H9 (cell line): ENCODE data around the gene CXXC1. TPM values are rescaled to one million over a fixed set of nuclear protein-coding genes. Genes with fewer than 3 reads are reported as not detected.

ENCODE experiments used
- DNase-seq: peaks from one replicate; pipeline ENCODE4 v3.0.0-alpha.2; 2017
- H2AFZ ChIP-seq: one replicate; pipeline ENCODE4 v1.6.1; 2013; ENCODE audit warnings: mild to moderate bottlenecking, low read length, control low read depth, moderate library complexity
- H2AK5ac ChIP-seq: 2 replicates; pipeline ENCODE4 v1.6.1; 2013; ENCODE audit warnings: low read length, control low read depth, mixed read lengths; ENCODE audit not compliant: insufficient read length
- H2BK120ac ChIP-seq: one replicate; pipeline ENCODE4 v1.6.1; 2013; ENCODE audit warnings: low read depth, mild to moderate bottlenecking, low read length, control low read depth, inconsistent platforms; ENCODE audit not compliant: poor library complexity, severe bottlenecking
- H2BK12ac ChIP-seq: 2 replicates; pipeline ENCODE4 v1.6.1; 2013; ENCODE audit warnings: low read length, control low read depth, mixed read lengths, low read depth; ENCODE audit not compliant: insufficient read length
- H2BK15ac ChIP-seq: 2 replicates; pipeline ENCODE4 v1.6.1; 2013; ENCODE audit warnings: low read depth, low read length, control low read depth
- H2BK20ac ChIP-seq: one replicate; pipeline ENCODE4 v1.6.1; 2013; ENCODE audit warnings: low read depth, mild to moderate bottlenecking, low read length, control low read depth, inconsistent platforms; ENCODE audit not compliant: poor library complexity, severe bottlenecking
- H2BK5ac ChIP-seq: 2 replicates; pipeline ENCODE4 v1.6.1; 2013; ENCODE audit warnings: low read length, control low read depth, mixed read lengths; ENCODE audit not compliant: insufficient read length
- H3K14ac ChIP-seq: 2 replicates; pipeline ENCODE4 v1.6.1; 2013; ENCODE audit warnings: low read length, control low read depth; ENCODE audit not compliant: insufficient read depth
- H3K18ac ChIP-seq: 2 replicates; pipeline ENCODE4 v1.6.1; 2013; ENCODE audit warnings: low read depth, mild to moderate bottlenecking, mixed read lengths, low read length, control low read depth; ENCODE audit not compliant: insufficient read length
- H3K23ac ChIP-seq: 2 replicates; pipeline ENCODE4 v1.6.1; 2013; ENCODE audit warnings: low read length, control low read depth, mixed read lengths, low read depth; ENCODE audit not compliant: insufficient read length
- H3K23me2 ChIP-seq: 2 replicates; pipeline ENCODE4 v1.6.1; 2013; ENCODE audit warnings: low read depth, mild to moderate bottlenecking, mixed read lengths, low read length, control low read depth; ENCODE audit not compliant: insufficient read length, poor library complexity, severe bottlenecking
- H3K27ac ChIP-seq: 2 replicates; pipeline ENCODE4 v1.5.1; 2013; ENCODE audit warnings: low read length, control low read depth, mixed read lengths, low read depth; ENCODE audit not compliant: insufficient read length
- H3K27me3 ChIP-seq: 2 replicates; pipeline ENCODE4 v1.6.1; 2013; ENCODE audit warnings: low read length, control low read depth, inconsistent platforms; ENCODE audit not compliant: insufficient read depth
- H3K4ac ChIP-seq: 2 replicates; pipeline ENCODE4 v1.6.1; 2013; ENCODE audit warnings: low read depth, mild to moderate bottlenecking, control low read depth, inconsistent platforms, low read length, moderate library complexity
- H3K4me1 ChIP-seq: 2 replicates; pipeline ENCODE4 v1.6.1; 2013; ENCODE audit warnings: low read length, control low read depth, inconsistent platforms; ENCODE audit not compliant: insufficient read depth
- H3K4me2 ChIP-seq: 2 replicates; pipeline ENCODE4 v1.6.1; 2013; ENCODE audit warnings: low read length, control low read depth, mixed read lengths; ENCODE audit not compliant: insufficient read length, insufficient read depth
- H3K56ac ChIP-seq: 2 replicates; pipeline ENCODE4 v1.6.1; 2013; ENCODE audit warnings: low read depth, mild to moderate bottlenecking, mixed read lengths, low read length, control low read depth; ENCODE audit not compliant: insufficient read length
- H3K79me1 ChIP-seq: 2 replicates; pipeline ENCODE4 v1.6.1; 2013; ENCODE audit warnings: low read depth, mild to moderate bottlenecking, moderate library complexity, low read length, control low read depth, inconsistent platforms; ENCODE audit not compliant: insufficient read depth, poor library complexity, severe bottlenecking
- H3K79me2 ChIP-seq: 2 replicates; pipeline ENCODE4 v1.6.1; 2013; ENCODE audit warnings: low read length, control low read depth, inconsistent platforms; ENCODE audit not compliant: insufficient read depth
- H3K9ac ChIP-seq: 2 replicates; pipeline ENCODE4 v1.6.1; 2013; ENCODE audit warnings: low read length, control low read depth, mixed read lengths; ENCODE audit not compliant: insufficient read length; ENCODE audit errors: extremely low read depth
- H3K9me3 ChIP-seq: one replicate; pipeline ENCODE4 v1.6.1; 2013; ENCODE audit warnings: low read depth, low read length, inconsistent platforms; ENCODE audit not compliant: control insufficient read depth
- H3T11ph ChIP-seq: one replicate; pipeline ENCODE4 v1.6.1; 2013; ENCODE audit warnings: mild to moderate bottlenecking, low read length, control low read depth, inconsistent platforms
- H4K20me1 ChIP-seq: one replicate; pipeline ENCODE4 v1.6.1; 2013; ENCODE audit not compliant: control insufficient read depth, insufficient read length, insufficient read depth
- H4K5ac ChIP-seq: 2 replicates; pipeline ENCODE4 v1.6.1; 2013; ENCODE audit warnings: low read depth, mild to moderate bottlenecking, mixed read lengths, low read length, control low read depth; ENCODE audit not compliant: insufficient read length
- H4K8ac ChIP-seq: replicated peaks from 2 replicates; pipeline ENCODE4 v1.6.1; 2013; ENCODE audit warnings: low read length, control low read depth, mixed read lengths, low read depth; ENCODE audit not compliant: insufficient read length
- H4K91ac ChIP-seq: 2 replicates; pipeline ENCODE4 v1.6.1; 2013; ENCODE audit warnings: low read depth, mild to moderate bottlenecking, moderate library complexity, mixed read lengths, low read length, control low read depth; ENCODE audit not compliant: insufficient read length
- H3K27ac Mint-ChIP-seq, 3 experiments: 2 replicates in 2 of 3; 3 replicates in 1 of 3; pipeline ENCODE4 v1.8.0; 2020 to 2021; ENCODE audit warnings: mixed read lengths in 3 of 3, mild to moderate bottlenecking in 1 of 3, moderate library complexity in 1 of 3
- H3K27me3 Mint-ChIP-seq: 2 replicates; pipeline ENCODE4 v1.8.0; 2021; ENCODE audit warnings: low read depth, mild to moderate bottlenecking, moderate library complexity, mixed read lengths
- H3K36me3 Mint-ChIP-seq, 3 experiments: 2 replicates in 2 of 3; 3 replicates in 1 of 3; pipeline ENCODE4 v1.8.0; 2020 to 2021; ENCODE audit warnings: low read depth in 3 of 3, mixed read lengths in 3 of 3; ENCODE audit not compliant: insufficient read depth in 1 of 3
- H3K4me1 Mint-ChIP-seq, 2 experiments: 2 replicates each; pipeline ENCODE4 v1.8.0; 2020; ENCODE audit warnings: mixed read lengths in 2 of 2
- H3K4me3 Mint-ChIP-seq, 2 experiments: 2 replicates in 1 of 2; 3 replicates in 1 of 2; pipeline ENCODE4 v1.8.0; 2020 to 2021; ENCODE audit warnings: mild to moderate bottlenecking in 2 of 2, mixed read lengths in 2 of 2, moderate library complexity in 1 of 2
- H3K9me3 Mint-ChIP-seq, 2 experiments: 2 replicates in 1 of 2; 3 replicates in 1 of 2; pipeline ENCODE4 v1.8.0; 2020; ENCODE audit warnings: mild to moderate bottlenecking in 2 of 2, mixed read lengths in 2 of 2, moderate library complexity in 1 of 2
- CTCF ChIP-seq: fragments of 200-600 bp; sonication (generic); conservative IDR thresholded peaks from 3 replicates; pipeline ENCODE4 v1.8.0; 2021; ENCODE audit warnings: antibody characterized with exemption, mild to moderate bottlenecking
- WGBS: extraction: QIAGEN DNeasy Blood & Tissue Kit; methylation state at CpG from one replicate; pipeline ENCODE4 v1.1.7; 2013; ENCODE audit warnings: missing lambda C conversion rate, low lambda C conversion rate, mixed read lengths; ENCODE audit not compliant: insufficient read length; ENCODE audit errors: extremely low coverage; 5-methylcytosine and 5-hydroxymethylcytosine counted together
- total RNA-seq: library from RNA; stranded (reverse); gene quantifications from 2 replicates; pipeline ENCODE4 v1.2.1, GENCODE V29; 2021

CXXC1 gene
- total RNA-seq, 1 experiment from 2014 or later, result 95.9 TPM

- H3K23ac ChIP-seq, result no peak overlapping the region
- H3T11ph ChIP-seq, result no peak overlapping the region
- no peak overlapping the region for H2BK5ac ChIP-seq
- no peak overlapping the region for H4K8ac ChIP-seq
- no peak overlapping the region for H2BK20ac ChIP-seq
- H3K4ac ChIP-seq, result no peak overlapping the region
- H3K4me1 ChIP-seq, result no peaks in the 10 kb centered on the region
- no peak overlapping the region for H3K56ac ChIP-seq
- H2AK5ac ChIP-seq, result no peak overlapping the region
- H2BK15ac ChIP-seq, result no peak overlapping the region
- no peak overlapping the region for H4K5ac ChIP-seq
- no peak overlapping the region for H3K27ac ChIP-seq
- no peaks in the 10 kb centered on the region for H4K20me1 ChIP-seq
- peaks cover 54% of the 10 kb centered on the region for H3K27me3 Mint-ChIP-seq
- no peak overlapping the region for H2AFZ ChIP-seq
- H3K23me2 ChIP-seq, result no peaks in the 10 kb centered on the region
- peaks cover 4 to 7% of the 10 kb centered on the region in 2 experiments; a peak in 4 of 5 replicates for H3K9me3 Mint-ChIP-seq
- H3K27me3 ChIP-seq, result no peaks in the 10 kb centered on the region
- H3K79me2 ChIP-seq, result no peaks in the 10 kb centered on the region
- no CpG with 5 or more reads among the region's 5 CpGs for WGBS
- no peaks in the 10 kb centered on the region for H3K9me3 ChIP-seq
- no peak overlapping the region for H3K18ac ChIP-seq
- no peak for DNase-seq
- no peaks in the 10 kb centered on the region for H3K36me3 Mint-ChIP-seq
- H3K4me1 Mint-ChIP-seq, result peaks cover 2 to 7% of the 10 kb centered on the region in 2 experiments; a peak in 2 of 4 replicates
- no peak overlapping the region for H3K9ac ChIP-seq
- H2BK12ac ChIP-seq, result no peak overlapping the region
- H3K4me3 Mint-ChIP-seq, result no peak overlapping the region
- no peak overlapping the region for H3K4me2 ChIP-seq
- no peaks in the 10 kb centered on the region for H3K79me1 ChIP-seq
- H2BK120ac ChIP-seq, result no peak overlapping the region
- no peak overlapping the region for H3K27ac Mint-ChIP-seq
- no peak overlapping the region for H4K91ac ChIP-seq
- no peak overlapping the region for H3K14ac ChIP-seq
- TF ChIP-seq CTCF, result no peak
Measured at GRCh38 chr18:50301074-50301473, 13.6 kb upstream of the CXXC1 start.
